Measurements from ENCODE around the gene ZNF366. TPM values are rescaled to one million over a fixed set of nuclear protein-coding genes. Genes with fewer than 3 reads are reported as not detected.

Gene ZNF366
- polyA plus RNA-seq, 1 donor (not counting 4 experiments of a cell fraction or from before 2014, with no cell fraction given) = not detected

DNA sequence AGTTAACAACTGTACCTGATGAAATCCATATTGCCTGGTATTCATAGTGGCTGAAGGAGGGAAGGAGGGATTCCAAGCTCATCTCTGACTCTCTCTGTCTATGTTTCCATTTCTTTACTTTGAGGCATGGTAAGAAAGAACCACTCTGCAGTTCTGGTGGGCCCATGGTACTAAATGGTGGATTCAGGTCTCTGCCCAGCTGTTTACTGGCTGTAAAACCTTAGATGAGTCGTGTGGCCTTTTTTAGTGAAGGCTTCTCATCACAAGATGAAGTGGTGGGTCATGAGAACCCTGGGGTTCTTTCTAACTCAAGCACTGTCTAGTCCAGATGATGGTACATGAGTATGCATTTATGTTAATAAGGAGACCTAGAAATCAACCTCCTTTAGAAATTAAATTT is 49.7 kb downstream of the ZNF366 start:
- Histone ChIP-seq H2AFZ (ENCODE audit: control insufficient read depth, low read length) (no peak overlapping the region), H3K9me3 (ENCODE audit: control insufficient read depth, low read depth, low read length) (no peaks in the 10 kb centered on the region), H3K36me3 (ENCODE audit: control insufficient read depth in 2 of 2, extremely low read depth in 1 of 2, insufficient read depth in 2 of 2, low read length in 2 of 2) (no peaks in the 10 kb centered on the region), H3K9me1 (ENCODE audit: control insufficient read depth, extremely low read depth, insufficient read depth, low read length) (no peaks in the 10 kb centered on the region), H3K27me3 (ENCODE audit: control insufficient read depth, extremely low read depth, insufficient read depth, low read length) (no peaks in the 10 kb centered on the region), H3K4me1 (ENCODE audit: control insufficient read depth, extremely low read depth, insufficient read depth, low read length) (peaks cover 3% of the 10 kb centered on the region), H3K4me3 (ENCODE audit: control insufficient read depth in 2 of 3, extremely low read depth in 1 of 3, insufficient read depth in 2 of 3, low read depth in 1 of 3, low read length in 3 of 3) (no peak overlapping the region), H3K9ac (ENCODE audit: control insufficient read depth, extremely low read depth, insufficient read depth, low read length) (no peak overlapping the region), H3K27ac (ENCODE audit: control insufficient read depth, insufficient read depth, low read length) (no peak overlapping the region), H4K20me1 (ENCODE audit: control insufficient read depth, extremely low read depth, insufficient read depth, low read length) (no peaks in the 10 kb centered on the region), H3K4me2 (ENCODE audit: control insufficient read depth, extremely low read depth, insufficient read depth, low read depth, low read length) (no peak overlapping the region), H3K79me2 (ENCODE audit: control insufficient read depth, insufficient read depth, low read length) (no peaks in the 10 kb centered on the region)
- dilution Hi-C loops (cut with MboI; ENCODE audit: extremely low pct_ligation_motif_present, low sequenced_read_pairs) = no loop called here
- DNase-seq (ENCODE audit: low read depth, low spot score) (no peak), FAIRE-seq (no peak)
- TF ChIP-seq, protein P1, sequence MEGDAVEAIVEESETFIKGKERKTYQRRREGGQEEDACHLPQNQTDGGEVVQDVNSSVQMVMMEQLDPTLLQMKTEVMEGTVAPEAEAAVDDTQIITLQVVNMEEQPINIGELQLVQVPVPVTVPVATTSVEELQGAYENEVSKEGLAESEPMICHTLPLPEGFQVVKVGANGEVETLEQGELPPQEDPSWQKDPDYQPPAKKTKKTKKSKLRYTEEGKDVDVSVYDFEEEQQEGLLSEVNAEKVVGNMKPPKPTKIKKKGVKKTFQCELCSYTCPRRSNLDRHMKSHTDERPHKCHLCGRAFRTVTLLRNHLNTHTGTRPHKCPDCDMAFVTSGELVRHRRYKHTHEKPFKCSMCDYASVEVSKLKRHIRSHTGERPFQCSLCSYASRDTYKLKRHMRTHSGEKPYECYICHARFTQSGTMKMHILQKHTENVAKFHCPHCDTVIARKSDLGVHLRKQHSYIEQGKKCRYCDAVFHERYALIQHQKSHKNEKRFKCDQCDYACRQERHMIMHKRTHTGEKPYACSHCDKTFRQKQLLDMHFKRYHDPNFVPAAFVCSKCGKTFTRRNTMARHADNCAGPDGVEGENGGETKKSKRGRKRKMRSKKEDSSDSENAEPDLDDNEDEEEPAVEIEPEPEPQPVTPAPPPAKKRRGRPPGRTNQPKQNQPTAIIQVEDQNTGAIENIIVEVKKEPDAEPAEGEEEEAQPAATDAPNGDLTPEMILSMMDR (optimal IDR thresholded peaks at IDR 0.05 in 1 of 3, IDR thresholded peaks at IDR 0.05 in 1 of 3, conservative IDR thresholded peaks at IDR 0.05 in 1 of 3; ENCODE audit: extremely low read depth in 1 of 3, insufficient read depth in 2 of 3, low read length in 3 of 3) = no peak
- TF ChIP-seq EZH2 (IDR thresholded peaks at IDR 0.05; ENCODE audit: low read length) = no peak

DNA sequence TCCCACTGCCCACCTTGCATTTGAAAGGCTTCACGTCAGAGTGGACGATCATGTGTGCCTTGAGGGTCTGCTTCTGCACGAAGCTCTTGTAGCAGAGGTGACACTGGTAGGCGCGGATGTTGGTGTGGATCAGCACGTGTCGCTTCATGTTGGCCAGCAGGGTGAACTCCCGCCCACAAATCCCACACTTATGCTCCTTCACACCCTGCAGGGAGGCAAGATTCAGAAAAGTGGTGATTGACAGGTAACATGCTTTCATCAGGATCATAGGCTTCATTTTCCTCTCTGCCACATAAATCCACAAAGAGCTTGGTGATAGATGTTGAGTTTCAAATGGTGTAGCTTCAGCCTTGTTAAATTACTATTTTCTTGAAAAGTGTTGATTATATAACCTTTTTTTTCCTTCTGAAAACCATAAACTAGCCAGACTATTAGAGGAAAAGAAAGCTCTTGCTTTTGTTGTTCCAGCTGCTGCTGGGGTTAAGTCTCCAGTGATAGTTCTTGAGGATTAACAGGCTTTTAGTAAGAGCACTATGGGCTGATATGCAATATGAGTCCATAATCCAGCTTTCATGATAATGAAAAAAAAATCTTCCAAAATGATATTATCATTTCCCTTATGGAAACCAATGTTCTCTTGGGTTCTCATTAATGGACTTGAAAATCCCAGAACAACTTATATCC is 50.7 kb downstream of the ZNF366 start:
- H3K79me2 ChIP-seq (ENCODE audit: control insufficient read depth, insufficient read depth, low read length) = no peaks in the 10 kb centered on the region
- H4K20me1 ChIP-seq (ENCODE audit: control insufficient read depth, extremely low read depth, insufficient read depth, low read length) = no peaks in the 10 kb centered on the region
- no peaks in the 10 kb centered on the region for H3K9me1 ChIP-seq (ENCODE audit: control insufficient read depth, extremely low read depth, insufficient read depth, low read length)
- dilution Hi-C loops (cut with MboI; ENCODE audit: extremely low pct_ligation_motif_present, low sequenced_read_pairs) = no loop called here
- H3K4me2 ChIP-seq (ENCODE audit: control insufficient read depth, extremely low read depth, insufficient read depth, low read depth, low read length) = no peak overlapping the region
- no peak overlapping the region for H2AFZ ChIP-seq (ENCODE audit: control insufficient read depth, low read length)
- H3K27me3 ChIP-seq (ENCODE audit: control insufficient read depth, extremely low read depth, insufficient read depth, low read length) = no peaks in the 10 kb centered on the region
- TF ChIP-seq, protein P1 (optimal IDR thresholded peaks at IDR 0.05 in 1 of 3, IDR thresholded peaks at IDR 0.05 in 1 of 3, conservative IDR thresholded peaks at IDR 0.05 in 1 of 3; ENCODE audit: extremely low read depth in 1 of 3, insufficient read depth in 2 of 3, low read length in 3 of 3) = no peak
- no peak for TF ChIP-seq EZH2 (IDR thresholded peaks at IDR 0.05; ENCODE audit: low read length)
- DNase-seq (ENCODE audit: low read depth, low spot score) (no peak), FAIRE-seq (no peak)
- H3K9me3 ChIP-seq (ENCODE audit: control insufficient read depth, low read depth, low read length) = no peaks in the 10 kb centered on the region
- peaks cover 12% of the 10 kb centered on the region for H3K4me1 ChIP-seq (ENCODE audit: control insufficient read depth, extremely low read depth, insufficient read depth, low read length)
- H3K4me3 ChIP-seq (ENCODE audit: control insufficient read depth in 2 of 3, extremely low read depth in 1 of 3, insufficient read depth in 2 of 3, low read depth in 1 of 3, low read length in 3 of 3) = no peak overlapping the region
- H3K9ac ChIP-seq (ENCODE audit: control insufficient read depth, extremely low read depth, insufficient read depth, low read length) = no peak overlapping the region
- no peaks in the 10 kb centered on the region for H3K36me3 ChIP-seq (ENCODE audit: control insufficient read depth in 2 of 2, extremely low read depth in 1 of 2, insufficient read depth in 2 of 2, low read length in 2 of 2)
- H3K27ac ChIP-seq (ENCODE audit: control insufficient read depth, insufficient read depth, low read length) = no peak overlapping the region

Measured in keratinocyte (primary cell).